ENCODE data around the gene PLCL1.

DNA sequence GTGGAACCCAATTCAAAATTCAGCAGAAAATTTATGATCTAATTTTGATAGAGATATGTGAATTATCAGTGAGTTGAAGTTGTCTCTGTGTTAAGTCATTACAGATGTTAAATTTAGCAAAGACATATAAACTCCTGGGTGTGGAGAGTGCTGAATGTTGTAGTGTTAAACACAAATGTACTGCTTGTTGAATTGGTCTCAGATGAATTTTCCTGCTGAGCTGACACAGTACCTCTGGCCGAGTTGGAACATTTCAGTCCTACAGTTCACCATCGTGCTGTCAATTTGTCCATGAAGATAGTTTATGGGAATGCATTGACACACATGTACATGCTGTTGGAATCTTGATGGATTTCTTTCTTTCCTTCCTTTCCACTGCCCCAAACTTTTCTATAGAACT, 255.9 kb downstream of the PLCL1 start:
- TF ChIP-seq, protein P1, sequence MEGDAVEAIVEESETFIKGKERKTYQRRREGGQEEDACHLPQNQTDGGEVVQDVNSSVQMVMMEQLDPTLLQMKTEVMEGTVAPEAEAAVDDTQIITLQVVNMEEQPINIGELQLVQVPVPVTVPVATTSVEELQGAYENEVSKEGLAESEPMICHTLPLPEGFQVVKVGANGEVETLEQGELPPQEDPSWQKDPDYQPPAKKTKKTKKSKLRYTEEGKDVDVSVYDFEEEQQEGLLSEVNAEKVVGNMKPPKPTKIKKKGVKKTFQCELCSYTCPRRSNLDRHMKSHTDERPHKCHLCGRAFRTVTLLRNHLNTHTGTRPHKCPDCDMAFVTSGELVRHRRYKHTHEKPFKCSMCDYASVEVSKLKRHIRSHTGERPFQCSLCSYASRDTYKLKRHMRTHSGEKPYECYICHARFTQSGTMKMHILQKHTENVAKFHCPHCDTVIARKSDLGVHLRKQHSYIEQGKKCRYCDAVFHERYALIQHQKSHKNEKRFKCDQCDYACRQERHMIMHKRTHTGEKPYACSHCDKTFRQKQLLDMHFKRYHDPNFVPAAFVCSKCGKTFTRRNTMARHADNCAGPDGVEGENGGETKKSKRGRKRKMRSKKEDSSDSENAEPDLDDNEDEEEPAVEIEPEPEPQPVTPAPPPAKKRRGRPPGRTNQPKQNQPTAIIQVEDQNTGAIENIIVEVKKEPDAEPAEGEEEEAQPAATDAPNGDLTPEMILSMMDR (conservative IDR thresholded peaks at IDR 0.05) = no peak
- no peak for TF ChIP-seq EZH2 (IDR thresholded peaks at IDR 0.05; ENCODE audit: low read depth)

All from PC-9 (cell line).